K562 (cell line): ENCODE results near the gene HPCA. TPM values are rescaled to one million over a fixed set of nuclear protein-coding genes. Genes with fewer than 3 reads are reported as not detected.

Experiments
- ATAC-seq: fragments of 200-7000 bp; cut with Tn5 transposase; 3 replicates; pipeline ENCODE4 v1.9.1; 2020; ENCODE audit warnings: moderate library complexity
- BruUV-seq: library from RNA; stranded (reverse); fragments of 400-500 nt; replicated peaks from 2 replicates; lab custom pipeline; 2021; lab: Mats Ljungman, UMichigan
- CTCF ChIA-PET: fragments of 300-600 bp; formaldehyde crosslinking; extraction: SDS; loops from one replicate; lab custom pipeline; 2021; ENCODE audit warnings: low intra/inter-chr PET ratio; lab: Yijun Ruan, JAX
- POLR2A ChIA-PET: fragments of 300-600, 350-650 bp; sonication (Branson Sonifier 250); formaldehyde crosslinking; extraction: SDS; loops from one replicate; lab custom pipeline; 2021; ENCODE audit warnings: antibody characterized with exemption, inconsistent platforms; lab: Yijun Ruan, JAX
- DNase-seq, 4 experiments: peaks; one replicate each; pipeline versions ENCODE4 v3.0.0 to v3.0.0-alpha.2; 2011 to 2018; ENCODE audit warnings: low spot score in 3 of 4, mixed read lengths in 3 of 4; ENCODE audit errors: extremely low read depth in 1 of 4
- FAIRE-seq: peaks from 2 replicates; lab custom pipeline; 2011; peaks lifted over from hg19 to GRCh38; lab: Jason Lieb, UNC
- H2AFZ ChIP-seq: 2 replicates; pipeline ENCODE4 v1.6.0; 2011; ENCODE audit warnings: low read depth, low read length, control low read depth, inconsistent platforms
- H3K27ac ChIP-seq: fragments of 200-600 bp; 3 replicates; pipeline ENCODE4 v1.8.0; 2011; ENCODE audit warnings: low read depth, mild to moderate bottlenecking, control low read depth, inconsistent platforms, low read length, moderate library complexity, mixed read lengths; ENCODE audit errors: extremely low read depth
- H3K27me3 ChIP-seq, 2 experiments: fragments of 300-600 bp in 1 of 2; 2 replicates in 1 of 2; 3 replicates in 1 of 2; pipeline versions ENCODE4 v1.6.0 to v1.8.0; 2011; ENCODE audit warnings: inconsistent platforms in 2 of 2, low read length in 2 of 2, mild to moderate bottlenecking in 1 of 2, mixed read lengths in 1 of 2, moderate library complexity in 1 of 2; ENCODE audit not compliant: control insufficient read depth in 2 of 2, insufficient read depth in 2 of 2
- H3K36me3 ChIP-seq: fragments of 300-600 bp; 3 replicates; pipeline ENCODE4 v1.8.0; 2011; ENCODE audit warnings: mild to moderate bottlenecking, low read length, inconsistent platforms; ENCODE audit not compliant: control insufficient read depth, insufficient read depth
- H3K4me1 ChIP-seq, 2 experiments: fragments of 200-600 bp in 1 of 2; replicated peaks in 1 of 2; 2 replicates in 1 of 2; 3 replicates in 1 of 2; pipeline versions ENCODE4 v1.5.1 to v1.8.0; 2011; ENCODE audit warnings: inconsistent platforms in 2 of 2, low read length in 2 of 2, mild to moderate bottlenecking in 1 of 2, mixed read lengths in 1 of 2, moderate library complexity in 1 of 2; ENCODE audit not compliant: control insufficient read depth in 2 of 2, insufficient read depth in 2 of 2
- H3K4me2 ChIP-seq: 2 replicates; pipeline ENCODE4 v1.6.1; 2011; ENCODE audit warnings: low read length, control low read depth, inconsistent platforms, mixed read lengths; ENCODE audit not compliant: insufficient read depth
- H3K4me3 ChIP-seq: fragments of 200-600 bp; sonication (generic), shearing (Covaris generic); 2 replicates; pipeline ENCODE4 v1.5.1; 2016; ENCODE audit warnings: control low read depth, inconsistent platforms
- H3K79me2 ChIP-seq: fragments of 200-600 bp; 3 replicates; pipeline ENCODE4 v1.8.0; 2011; ENCODE audit warnings: low read length, inconsistent platforms; ENCODE audit not compliant: control insufficient read depth, insufficient read depth
- H3K9ac ChIP-seq, 2 experiments: 2 replicates each; pipeline versions ENCODE4 v1.6.0 to v1.6.1; 2011; ENCODE audit warnings: low read depth in 2 of 2, low read length in 2 of 2, control low read depth in 1 of 2, inconsistent platforms in 1 of 2, mild to moderate bottlenecking in 1 of 2, mixed read lengths in 1 of 2; ENCODE audit not compliant: insufficient read depth in 1 of 2
- H3K9me1 ChIP-seq: one replicate; pipeline ENCODE4 v1.6.0; 2011; ENCODE audit warnings: inconsistent platforms, mild to moderate bottlenecking, low read length, moderate library complexity; ENCODE audit not compliant: control insufficient read depth, insufficient read depth
- H3K9me3 ChIP-seq: replicated peaks from 2 replicates; pipeline ENCODE4 v1.5.1; 2011; ENCODE audit warnings: low read depth, low read length, inconsistent platforms; ENCODE audit not compliant: control insufficient read depth, insufficient read depth
- H4K20me1 ChIP-seq: replicated peaks from 2 replicates; pipeline ENCODE4 v1.6.1; 2011; ENCODE audit warnings: low read length, inconsistent platforms, mixed read lengths; ENCODE audit not compliant: control insufficient read depth, insufficient read depth
- BMI1 ChIP-seq: fragments of 150-350 bp; IDR thresholded peaks from 2 replicates; pipeline ENCODE4 v1.6.1; 2014; ENCODE audit warnings: low read length
- BRCA1 ChIP-seq, 2 experiments: fragments of 450-650 bp in 1 of 2; sonication (generic) in 1 of 2; formaldehyde crosslinking in 1 of 2; IDR thresholded peaks; 2 replicates each; pipeline versions ENCODE4 v1.5.0 to v1.6.1; 2017 to 2020; ENCODE audit warnings: mild to moderate bottlenecking in 1 of 2, missing genetic modification reagents in 1 of 2
- MAFK ChIP-seq: IDR thresholded peaks from 2 replicates; pipeline ENCODE4 v1.6.1; 2011; ENCODE audit warnings: low read length, improper control_type of control experiment
- NRF1 ChIP-seq, 2 experiments: fragments of 450-650 bp; IDR thresholded peaks in 1 of 2; conservative IDR thresholded peaks in 1 of 2; 2 replicates each; pipeline ENCODE4 v1.6.1; 2014; ENCODE audit warnings: mild to moderate bottlenecking in 2 of 2
- SAFB2 ChIP-seq: fragments of 200-400 bp; formaldehyde crosslinking; IDR thresholded peaks from 2 replicates; pipeline ENCODE4 v1.6.1; 2018; ENCODE audit warnings: borderline replicate concordance, low read length, low read depth, moderate library complexity; ENCODE audit not compliant: severe bottlenecking
- ZNF197 ChIP-seq: fragments of 200-800 bp; sonication (Bioruptor generic); IDR thresholded peaks from 2 replicates; pipeline ENCODE4 v1.6.1; 2016; ENCODE audit warnings: low read depth, missing genetic modification characterization, missing compliant biosample characterization
- ZNF586 ChIP-seq: fragments of 450-650 bp; formaldehyde crosslinking; conservative IDR thresholded peaks from 2 replicates; pipeline ENCODE4 v1.4.0; 2020; ENCODE audit warnings: mild to moderate bottlenecking, moderate library complexity
- ZNF696 ChIP-seq: fragments of 250-450 bp; sonication (Bioruptor Pico); conservative IDR thresholded peaks from 2 replicates; pipeline ENCODE4 v1.4.0; 2020; ENCODE audit warnings: mild to moderate bottlenecking, moderate library complexity
- WGBS: fragments of 100-300 bp; shearing (Covaris generic); methylation state at CpG from one replicate; pipeline ENCODE4 v1.1.6; 2016; ENCODE audit warnings: low coverage, mixed read lengths; ENCODE audit not compliant: insufficient coverage; ENCODE audit errors: missing lambda C conversion rate; 5-methylcytosine and 5-hydroxymethylcytosine counted together
- in situ Hi-C: fragments of 300-500 bp; cut with MboI; formaldehyde crosslinking; loops from 4 replicates; pipeline ENCODE4 v1.15.0; 2018; ENCODE audit warnings: inconsistent platforms, mixed read lengths
- intact Hi-C: fragments of 100-400 bp; cut with micrococcal nuclease; formaldehyde crosslinking; loops from 2 replicates; pipeline ENCODE4 v1.14.2; 2022
- polyA plus RNA-seq, 8 experiments: library from polyadenylated mRNA; depleted of rRNA in 4 of 8; stranded (reverse) in 5 of 8; unstranded in 3 of 8; fragments of >200 nt; fragmentation: Nextera tagmentation in 2 of 8; fragmentation: Illumina TruSeq in 1 of 8; extraction: Ambion mirVana in 2 of 8; extraction: Trizol in 1 of 8; gene quantifications; 2 replicates each; pipeline versions ENCODE4 v1.2.1 to v1.2.3, GENCODE V29; 2011 to 2014; ENCODE audit warnings: inconsistent platforms in 1 of 8, missing spikeins in 1 of 8
- total RNA-seq, 7 experiments: library from RNA; depleted of rRNA in 6 of 7; stranded (reverse); fragments of >200 nt in 6 of 7; fragmentation: Illumina TruSeq in 2 of 7; extraction: Trizol in 2 of 7; gene quantifications; 2 replicates each; pipeline versions ENCODE4 v1.2.1 to v1.2.3, GENCODE V29; 2011 to 2021; ENCODE audit warnings: low replicate concordance in 1 of 7

HPCA gene
- total and polyA plus RNA-seq, 9 of the 15 experiments (the other 6 are each of a cell fraction or from before 2014, with no cell fraction given) = not detected

DNA sequence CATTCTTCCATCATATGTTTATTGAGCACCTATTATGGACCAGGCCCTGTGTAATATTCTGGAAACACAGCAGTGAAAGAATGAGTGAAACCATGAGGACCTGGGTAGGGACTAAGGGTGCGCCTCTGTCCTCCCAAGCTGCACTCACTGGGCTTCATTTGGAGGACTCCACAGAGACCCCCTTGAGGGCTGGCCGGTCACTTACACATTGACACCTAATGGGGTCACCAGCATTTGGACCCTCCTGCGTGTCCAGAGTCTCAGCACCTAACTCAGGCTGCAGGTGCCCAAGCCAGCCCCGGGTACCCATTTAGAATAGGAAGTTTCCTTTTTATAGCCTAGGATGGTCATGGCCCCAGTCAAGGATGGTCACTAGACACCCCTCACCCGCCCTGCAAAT lies 12.8 kb upstream of the HPCA start:
- FAIRE-seq = no peak
- H3K4me1 ChIP-seq = peaks cover 7 to 21% of the 10 kb centered on the region in 2 experiments; a peak in 4 of 5 replicates
- no peaks in the 10 kb centered on the region for H3K9me1 ChIP-seq
- TF ChIP-seq NRF1 (conservative IDR thresholded peaks at IDR 0.05 in 1 of 2, IDR thresholded peaks at IDR 0.05 in 1 of 2) (no peak), ZNF197 (no peak), BRCA1 (IDR thresholded peaks at IDR 0.05) (no peak), BRCA1 (CRISPR knock-in tag; IDR thresholded peaks at IDR 0.05) (no peak), SAFB2 (no peak), BMI1 (no peak), ZNF586 (CRISPR knock-in tag) (no peak), ZNF696 (CRISPR knock-in tag) (no peak), MAFK (no peak)
- TF ChIP-seq, all 486 proteins: peak for 0
- ChIA-PET POLR2A (interaction anchor here (0.9 kb wide), 1 partner anchor 99 kb away, joined by 3 read pairs; no protein-coding TSS in a partner anchor), CTCF (interaction anchor here (0.8 to 2.9 kb wide), 4 partner anchors 161 to 473 kb away, joined by 5 to 26 read pairs (median 6); no protein-coding TSS in a partner anchor)
- Histone ChIP-seq H4K20me1 (peaks cover 25% of the 10 kb centered on the region), H3K27me3 (peaks cover 14 to 38% of the 10 kb centered on the region in 2 experiments; a peak in 4 of 5 replicates), H3K4me2 (no peak overlapping the region), H3K36me3 (no peaks in the 10 kb centered on the region), H3K27ac (no peak overlapping the region), H3K4me3 (no peak overlapping the region), H3K9me3 (no peaks in the 10 kb centered on the region), H3K79me2 (no peaks in the 10 kb centered on the region), H2AFZ (no peak overlapping the region), H3K9ac (no peak overlapping the region)
- ATAC-seq = no peak
- BruUV-seq = no TSS peak
- DNase-seq = no peak
- in situ Hi-C loops (loop anchor here (5.0 kb wide), 1 partner anchor 351 kb away; no protein-coding TSS in a partner anchor), intact Hi-C loops (loop anchor here (2.0 to 5.0 kb wide), 3 partner anchors 101 to 471 kb away; no protein-coding TSS in a partner anchor)
- 7% methylated on average over 5 of the region's 5 CpGs for WGBS
